Occipital lobe (tissue), 2 donors: Measurements from ENCODE around the gene IQCK. TPM values are rescaled to one million over a fixed set of nuclear protein-coding genes. Genes with fewer than 3 reads are reported as not detected.
"Not testable (repeated sequence)": the region's sequence is repeated elsewhere in the genome, so short reads cannot be mapped to it uniquely, and the experiment has no call there.

Experiments
- DNase-seq: peaks from one replicate; lab custom pipeline; 2025; lab: John Stamatoyannopoulos, UW
- total RNA-seq: library from RNA; depleted of rRNA; stranded (reverse); fragments of >200 nt; gene quantifications from one replicate; pipeline ENCODE4 v1.2.3, GENCODE V29; 2014

Gene IQCK
- total RNA-seq, 1 donor from 2014 or later: 10.8 TPM

DNA sequence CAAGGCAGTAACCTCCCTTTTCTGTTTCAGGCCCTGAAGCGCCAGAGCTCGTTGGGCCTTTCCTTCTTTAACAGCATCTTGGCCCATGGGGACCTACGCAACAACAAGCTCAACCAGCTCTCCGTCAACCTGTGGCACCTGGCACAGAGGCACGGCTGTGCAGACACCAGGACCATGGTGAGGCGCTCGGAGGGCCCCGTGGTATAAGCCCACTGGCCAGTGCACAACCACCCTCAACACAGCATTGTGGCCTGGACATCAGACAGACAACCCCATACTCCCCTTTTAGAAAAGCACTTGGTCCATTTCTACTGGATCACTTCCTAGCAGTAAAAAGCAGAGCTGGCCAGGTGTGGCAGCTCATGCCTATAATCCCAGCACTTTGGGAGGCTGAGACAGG, 18.6 kb upstream of the IQCK start:
- no peak for DNase-seq

DNA sequence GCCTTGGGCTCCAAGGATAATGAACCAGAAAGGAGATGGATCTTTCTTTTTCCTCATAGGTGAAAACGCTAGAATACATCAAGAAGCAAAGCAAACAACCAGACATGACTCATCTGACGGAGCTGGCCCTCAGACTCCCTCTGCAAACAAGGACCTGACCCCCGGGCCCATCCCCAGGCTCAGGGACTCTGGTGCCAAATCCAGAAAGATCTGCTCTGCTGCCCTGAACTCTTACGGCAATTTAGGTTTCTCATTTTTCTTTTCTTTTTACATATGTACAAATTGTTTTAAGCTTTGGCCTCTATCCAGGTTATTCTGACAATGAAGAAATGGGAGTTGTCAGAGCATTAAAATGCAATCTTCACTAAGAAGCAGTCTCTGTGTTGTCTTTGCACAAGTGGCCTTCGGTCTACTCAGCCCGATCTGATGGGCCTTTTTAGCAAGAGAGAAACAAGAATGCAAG, 17.7 kb upstream of the IQCK start:
- DNase-seq: no peak

DNA sequence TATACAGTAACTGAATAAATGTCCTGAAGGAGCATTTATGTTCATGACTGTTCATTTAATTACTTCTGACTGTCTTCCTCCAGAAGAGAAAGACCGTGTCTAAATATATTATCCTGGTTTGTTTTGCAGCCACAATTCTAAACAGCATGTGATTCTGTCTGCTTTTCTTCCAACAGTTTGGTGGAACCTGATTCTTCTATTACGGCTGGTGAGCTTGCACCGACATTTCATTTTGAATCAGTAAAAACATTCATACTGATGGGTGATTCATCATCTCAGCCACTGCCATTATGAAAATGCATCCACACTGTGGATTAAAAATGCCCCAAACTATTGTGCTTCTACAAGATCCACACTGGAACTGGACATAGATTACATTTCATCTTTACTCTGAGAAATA, 17.0 kb upstream of the IQCK start:
- no peak for DNase-seq

DNA sequence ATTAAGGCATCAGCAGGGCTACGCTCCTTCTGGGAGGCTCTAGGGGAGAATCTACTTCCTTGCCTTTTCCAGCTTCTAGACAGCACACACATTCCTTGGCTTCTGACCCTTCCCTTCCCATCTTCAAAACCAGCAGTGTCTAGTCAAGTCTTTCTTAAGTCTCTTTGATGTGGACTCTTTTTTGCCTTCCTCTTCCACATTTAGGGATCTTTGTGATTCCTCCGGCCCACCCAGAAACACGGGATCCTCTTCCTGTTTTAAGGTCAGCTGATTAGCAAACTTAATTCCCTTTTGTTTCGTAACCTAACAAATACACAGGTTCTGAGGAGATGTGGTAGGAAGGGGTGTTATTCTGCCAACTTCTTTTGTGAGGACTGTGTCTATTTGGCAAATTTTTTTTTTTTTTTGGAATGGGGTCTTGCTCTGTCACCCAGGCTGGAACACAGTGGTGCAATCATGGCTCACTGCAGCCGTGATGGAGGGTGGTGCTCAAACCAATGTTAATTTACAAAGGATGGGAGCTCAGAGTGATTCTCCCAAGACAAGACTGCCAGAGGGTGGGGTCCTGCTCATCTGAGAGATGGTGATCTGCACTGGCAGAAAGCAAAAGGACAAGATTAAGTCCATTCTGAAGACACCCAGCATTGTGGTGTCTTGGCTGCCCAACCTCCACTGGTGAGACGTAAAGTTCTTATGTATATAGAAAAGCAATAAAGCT, 14.7 kb upstream of the IQCK start:
- DNase-seq: no peak

DNA sequence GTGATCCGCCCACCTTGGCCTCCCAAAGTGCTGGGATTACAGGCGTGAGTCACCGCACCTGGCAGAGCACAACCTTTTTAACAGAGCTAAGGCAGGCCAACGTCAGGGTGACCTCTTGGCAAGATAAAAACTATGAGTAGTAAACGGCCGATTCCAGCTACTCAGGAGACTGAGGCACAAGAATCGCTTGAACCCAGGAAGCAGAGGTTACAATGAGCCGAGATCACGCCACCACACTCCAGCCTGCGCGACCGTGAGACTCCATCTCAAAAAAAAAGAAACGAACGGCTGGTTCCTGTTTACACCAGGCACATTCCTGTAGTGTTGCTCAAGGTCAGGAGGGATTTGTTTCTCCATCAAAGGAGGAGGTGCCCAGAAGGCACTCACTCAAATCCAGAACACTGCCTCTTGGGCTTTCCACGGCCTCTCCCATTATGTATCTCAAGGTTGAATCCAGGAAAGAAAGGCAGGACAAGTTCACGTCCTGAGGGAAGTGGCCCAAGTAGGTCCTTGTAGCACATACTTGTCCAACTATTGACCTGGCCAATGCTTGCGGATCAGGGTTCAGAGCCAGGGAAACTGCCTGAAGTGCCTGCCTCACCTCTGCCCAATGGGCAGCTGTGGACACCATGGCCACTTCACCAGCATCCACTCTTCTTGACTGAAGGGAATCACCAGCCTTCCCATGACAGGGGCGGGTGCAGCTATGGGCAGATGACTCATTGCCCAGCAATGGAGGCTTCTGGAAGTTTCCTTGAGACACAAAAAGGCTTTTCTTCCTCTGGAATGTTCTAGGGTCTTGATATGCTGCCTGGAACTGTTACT, 13.5 kb upstream of the IQCK start:
- DNase-seq: no peak

DNA sequence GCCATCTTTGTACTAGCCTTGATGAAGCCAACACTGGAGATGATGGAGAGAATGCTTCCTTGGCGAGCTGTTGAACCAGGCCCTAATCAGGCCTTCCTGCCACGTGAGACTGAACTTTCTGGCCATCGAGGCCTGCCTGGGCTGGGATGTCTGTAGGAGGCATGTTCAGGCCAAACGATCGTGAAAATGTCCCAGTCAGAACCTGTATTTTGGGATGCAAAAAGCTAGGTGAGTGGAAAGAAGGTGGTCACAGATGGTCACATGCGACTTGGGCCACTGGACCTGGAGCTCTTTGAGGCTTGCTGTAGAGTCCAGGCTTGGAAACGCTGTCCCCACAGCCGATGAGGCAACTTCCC, 12.9 kb upstream of the IQCK start:
- DNase-seq: no peak

DNA sequence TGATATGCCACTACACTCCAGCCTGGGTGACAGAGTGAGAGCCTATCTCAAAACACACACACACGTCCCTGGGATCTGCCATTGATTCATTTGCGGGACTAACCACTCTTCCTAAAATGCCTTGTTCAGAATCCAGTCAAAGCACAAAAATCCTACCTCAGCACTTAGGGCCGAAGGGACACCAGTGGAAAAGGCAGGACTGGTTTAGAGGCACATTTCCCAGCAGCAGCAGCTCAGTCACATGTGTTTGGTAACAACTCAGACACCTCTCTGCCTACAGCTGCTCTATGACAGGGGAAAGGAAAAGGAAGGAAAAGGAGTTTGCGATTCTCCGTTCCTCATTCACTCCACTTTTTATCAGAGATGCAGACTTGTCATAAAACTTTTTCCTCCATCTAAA, 12.2 kb upstream of the IQCK start:
- no peak for DNase-seq

DNA sequence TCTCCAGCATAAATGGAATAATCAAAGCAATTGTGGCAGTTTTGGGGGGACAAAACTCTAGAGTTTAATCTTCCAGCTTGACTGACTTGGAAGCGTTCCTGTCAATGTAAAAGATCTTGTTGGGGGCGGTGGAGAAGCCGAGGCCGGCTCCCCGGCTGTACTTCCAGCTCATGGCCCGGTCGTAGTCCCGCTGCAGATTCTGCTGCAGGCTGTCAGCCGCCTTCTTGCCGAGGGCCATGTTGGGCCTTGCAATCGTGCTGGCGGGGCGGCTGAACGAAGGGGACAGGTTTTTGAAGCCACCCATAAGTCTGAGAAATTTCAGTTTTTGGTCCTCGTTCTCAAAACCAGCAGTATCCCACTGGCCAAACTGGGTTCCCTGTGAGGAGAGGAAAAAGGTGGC, 11.2 kb upstream of the IQCK start:
- no peak for DNase-seq

DNA sequence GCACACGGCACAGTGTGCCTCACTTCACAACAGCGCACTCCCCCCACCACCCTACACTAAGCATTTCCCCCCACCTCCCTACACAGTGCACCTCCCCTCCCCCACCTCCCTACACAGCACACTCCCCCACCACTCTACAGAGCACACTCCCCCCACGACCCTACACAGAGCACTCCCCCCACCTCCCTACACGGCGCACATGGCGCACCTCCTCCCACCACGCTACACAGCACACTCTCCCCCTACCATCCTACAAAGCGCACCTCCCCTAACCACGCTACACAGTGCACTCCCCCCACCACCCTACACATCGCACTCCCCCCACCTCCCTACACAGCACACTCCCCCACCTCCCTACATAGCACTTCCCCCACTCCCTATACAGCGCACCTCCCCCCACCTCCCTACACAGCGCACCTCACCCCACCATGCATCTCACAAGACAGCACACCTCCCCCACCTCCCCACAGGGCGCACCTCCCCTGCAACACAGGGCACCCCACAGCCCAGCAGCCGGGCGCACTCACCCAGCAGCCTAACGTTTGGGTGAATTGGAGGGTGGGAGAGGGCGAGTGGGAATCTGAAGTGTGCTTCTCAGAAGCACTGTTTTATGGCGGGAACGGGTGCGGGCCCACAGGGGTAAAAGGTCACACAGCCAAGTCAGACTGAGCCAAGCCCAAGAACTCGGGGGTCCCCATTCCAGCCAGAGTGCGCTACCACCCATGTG, 10.3 kb upstream of the IQCK start:
- DNase-seq: no peak

DNA sequence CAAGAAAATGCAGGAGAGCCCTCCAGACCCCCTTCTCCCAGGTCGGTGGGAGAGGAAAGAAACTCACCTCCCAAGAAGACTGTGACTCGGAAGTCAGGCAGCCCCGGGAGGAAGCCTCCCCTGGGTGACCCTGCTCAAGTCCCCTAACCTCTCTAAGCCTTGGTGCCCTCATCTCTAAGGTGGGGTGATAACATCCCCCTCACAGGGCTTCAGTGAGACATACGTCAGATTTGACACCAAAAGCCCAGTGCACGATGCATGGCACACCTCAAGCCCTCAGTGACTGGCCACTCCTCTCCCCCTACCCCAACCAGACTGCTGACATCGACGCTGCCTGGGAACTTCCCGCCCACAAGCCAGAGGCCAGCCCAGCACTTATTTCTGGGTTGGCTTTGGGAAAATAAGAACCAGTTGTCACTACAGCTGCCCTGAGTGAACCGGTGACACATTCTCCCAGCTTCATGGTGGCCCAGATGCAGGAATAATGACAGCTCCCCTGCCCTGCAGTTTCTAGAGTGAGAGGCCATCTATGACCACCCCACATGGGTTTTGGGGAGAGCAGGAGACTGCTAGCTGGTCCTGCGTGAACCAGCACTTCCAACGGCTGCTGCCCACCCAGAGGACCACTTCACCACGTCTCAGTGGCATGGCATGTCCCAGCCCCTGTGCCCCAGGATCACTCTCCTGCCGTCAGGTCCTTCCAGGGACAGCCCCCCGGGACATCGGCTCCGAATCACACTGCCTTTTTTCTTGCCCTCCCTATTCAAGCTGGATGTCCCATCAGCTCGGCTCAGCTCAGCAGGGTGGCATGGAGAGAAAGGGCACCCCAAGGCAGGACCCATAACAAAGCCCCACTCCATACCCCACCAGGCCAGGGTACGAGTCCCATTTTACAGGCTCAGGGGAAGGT, 9.5 kb upstream of the IQCK start:
- DNase-seq: no peak

DNA sequence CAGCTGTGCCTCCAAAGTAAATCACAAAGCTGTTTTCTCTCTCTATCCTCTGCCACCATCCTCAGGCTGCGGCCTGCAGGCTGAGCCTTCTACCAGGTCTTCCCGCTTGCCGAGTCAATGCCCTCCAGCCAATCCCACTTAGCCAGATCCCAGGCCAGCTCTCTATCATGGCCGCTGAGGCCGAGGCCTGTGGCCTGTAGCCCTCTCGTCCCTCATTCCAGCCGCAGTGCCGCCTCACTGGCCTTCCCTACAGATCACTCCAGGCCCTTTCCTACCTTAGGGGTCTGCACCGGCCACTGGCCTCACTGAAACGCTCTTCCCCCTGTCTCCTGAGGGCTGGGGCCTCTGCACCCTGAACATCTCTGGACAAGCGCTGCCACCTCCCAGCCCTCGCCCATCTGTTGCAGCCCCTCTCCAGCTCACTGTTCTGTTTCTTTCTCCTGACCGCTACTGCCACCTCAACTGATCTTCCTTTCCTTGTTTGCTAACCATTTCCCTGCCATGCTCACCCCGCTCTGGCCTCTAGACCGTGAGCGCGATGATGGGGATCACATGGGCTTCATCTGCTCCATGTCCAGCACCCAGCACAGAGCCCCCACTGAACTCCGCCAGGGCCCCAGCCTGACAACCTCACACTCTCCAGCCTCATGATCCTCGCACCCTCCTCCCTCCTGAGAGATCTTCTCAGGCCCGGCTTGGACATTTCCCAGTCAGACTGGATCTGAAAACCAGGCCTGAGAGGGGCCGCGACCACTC, 8.5 kb upstream of the IQCK start:
- no peak for DNase-seq

DNA sequence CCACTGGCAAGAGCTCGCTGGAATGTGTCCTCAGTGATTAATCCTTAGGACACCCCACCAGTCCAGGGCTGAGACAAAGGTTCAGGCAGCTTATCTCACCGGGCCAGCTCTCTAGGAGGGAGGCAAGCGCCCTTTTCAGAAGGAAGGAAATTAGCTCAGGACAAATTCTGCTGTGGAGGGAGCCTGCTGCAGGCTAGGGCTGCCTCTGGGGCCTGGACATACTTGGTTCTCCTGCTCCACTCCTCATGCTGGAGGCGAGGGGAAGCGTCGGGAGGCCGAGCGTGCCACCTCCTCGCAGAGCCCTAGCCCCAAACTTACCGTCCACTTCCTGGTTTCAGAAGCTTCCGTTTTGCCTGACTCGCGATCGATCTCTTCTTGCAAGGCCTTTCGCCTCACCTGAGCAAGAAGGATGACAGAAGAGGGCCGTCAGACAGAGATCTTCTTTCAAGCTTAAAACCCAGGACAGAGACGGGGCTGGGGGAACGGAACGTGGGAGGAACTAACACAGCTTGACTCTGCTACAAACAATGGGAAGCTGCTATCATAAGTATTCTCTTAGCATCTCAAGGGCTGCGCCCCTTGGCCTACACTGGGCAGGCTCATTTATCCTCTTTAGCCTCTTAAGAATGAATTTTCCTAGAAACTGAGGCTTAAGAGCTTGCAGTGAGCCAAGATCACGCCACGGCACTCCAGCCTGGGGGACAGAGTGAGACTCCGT, 7.7 kb upstream of the IQCK start:
- no peak for DNase-seq

DNA sequence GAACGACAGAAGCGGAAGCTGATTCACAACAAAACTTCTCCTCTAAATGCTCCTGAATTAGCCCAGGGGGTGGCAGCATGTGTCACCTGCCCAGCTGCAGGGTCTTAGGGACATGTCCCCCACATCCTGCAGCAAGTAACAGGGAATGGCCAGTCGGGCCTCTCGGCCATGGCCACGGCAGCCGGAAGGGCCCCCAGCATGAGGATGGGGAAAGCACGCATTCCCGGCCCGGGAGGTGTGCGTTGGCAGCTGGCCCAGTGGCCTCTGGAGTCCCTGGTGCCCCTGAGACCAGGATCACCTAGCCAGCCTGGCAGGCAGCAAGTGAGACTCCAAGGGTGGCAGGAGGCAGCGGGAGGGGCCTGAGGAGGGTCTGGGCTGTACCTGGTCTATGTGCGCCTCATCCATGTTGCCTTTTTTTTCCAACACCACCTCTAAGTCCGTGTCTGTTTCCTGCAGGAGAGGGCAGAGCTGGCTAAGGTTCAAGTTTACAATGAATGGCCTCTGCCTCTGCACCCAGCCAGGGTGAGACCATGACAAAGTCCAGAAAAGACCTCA, 7.0 kb upstream of the IQCK start:
- no peak for DNase-seq

DNA sequence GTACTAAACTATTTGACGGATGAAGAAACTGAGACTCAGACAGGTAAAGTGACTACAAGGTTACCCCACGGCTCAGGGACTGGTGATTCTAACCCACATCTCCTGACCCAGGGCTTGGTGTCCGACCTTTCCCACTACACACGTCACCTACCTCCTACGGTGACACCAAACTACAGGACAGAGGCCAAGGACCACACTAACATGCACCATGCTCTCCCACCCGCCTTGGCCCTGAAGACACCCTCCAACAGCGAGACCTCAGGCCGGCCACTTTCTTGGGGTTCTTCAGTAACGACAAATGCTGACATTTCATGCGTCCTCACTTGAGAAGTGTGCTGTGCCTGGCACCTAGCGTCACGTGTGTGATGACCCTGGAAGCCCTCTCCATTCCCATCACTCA, 6.4 kb upstream of the IQCK start:
- DNase-seq: no peak

DNA sequence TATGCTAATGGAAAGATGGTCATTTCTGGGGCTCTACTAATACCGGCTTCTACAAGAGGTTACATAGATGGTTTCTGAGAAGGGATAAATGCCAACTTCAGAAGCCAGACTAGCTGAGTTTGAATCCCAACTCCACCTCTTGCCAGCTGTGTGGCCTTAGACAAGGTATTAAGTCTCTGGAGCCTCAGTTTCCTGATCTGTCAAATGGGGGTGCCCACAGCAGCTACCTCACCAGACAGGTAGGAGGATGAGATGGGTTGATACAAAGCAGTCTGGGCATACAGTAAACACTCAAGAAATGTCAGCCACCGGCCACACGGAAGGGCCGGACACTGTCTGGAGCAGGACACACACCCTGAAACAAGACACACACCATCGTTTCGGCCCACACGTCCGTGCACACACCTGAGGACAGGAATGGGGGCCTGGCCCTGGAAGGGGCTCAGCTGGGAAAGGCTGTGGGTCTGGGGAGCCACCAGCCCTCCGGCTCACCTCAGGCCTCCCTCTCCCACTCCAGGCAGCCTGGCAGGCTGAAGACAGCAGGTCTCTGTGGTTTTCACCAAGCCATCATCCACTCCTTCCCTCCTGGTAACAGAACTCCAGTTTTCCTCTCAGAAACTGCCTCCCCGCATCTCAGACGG, 5.5 kb upstream of the IQCK start:
- no peak for DNase-seq

DNA sequence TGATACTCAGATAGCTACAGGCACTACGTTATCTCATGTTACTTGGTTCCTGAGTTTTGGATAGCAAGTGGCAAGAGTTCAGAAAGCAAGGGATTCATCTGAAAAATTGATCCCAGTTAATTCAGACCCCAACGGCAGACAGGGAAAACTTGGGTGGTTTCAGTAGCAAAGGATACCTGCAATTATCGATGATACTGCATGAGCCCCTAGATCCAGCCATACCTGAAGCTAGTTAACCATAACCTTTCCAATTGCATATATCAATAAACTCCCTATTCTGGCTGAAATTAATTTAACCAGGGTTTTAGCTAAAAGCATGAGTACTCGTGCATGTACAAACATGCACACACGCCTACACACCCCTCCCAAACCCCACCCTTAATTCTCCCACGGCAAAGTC, 4.4 kb upstream of the IQCK start:
- DNase-seq: no peak

DNA sequence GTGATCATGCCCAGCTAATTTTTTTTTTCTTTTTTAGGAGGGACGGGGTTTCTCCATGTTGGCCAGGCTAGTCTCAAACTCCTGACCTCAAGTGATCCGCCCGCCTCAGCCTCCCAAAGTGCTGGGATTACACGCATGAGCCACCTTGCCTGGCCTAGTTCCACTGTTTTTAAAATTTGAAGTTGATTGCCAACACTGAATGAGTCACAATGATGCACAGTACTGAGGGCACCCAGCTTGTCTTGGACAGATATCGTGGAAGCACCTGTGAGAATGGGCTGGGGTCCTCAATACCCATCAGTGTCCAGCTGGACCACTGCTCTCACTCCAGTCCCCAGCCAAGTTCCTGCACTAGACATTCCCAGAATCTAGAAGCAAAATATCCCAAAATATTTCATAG, 2.5 kb upstream of the IQCK start:
- no peak for DNase-seq

DNA sequence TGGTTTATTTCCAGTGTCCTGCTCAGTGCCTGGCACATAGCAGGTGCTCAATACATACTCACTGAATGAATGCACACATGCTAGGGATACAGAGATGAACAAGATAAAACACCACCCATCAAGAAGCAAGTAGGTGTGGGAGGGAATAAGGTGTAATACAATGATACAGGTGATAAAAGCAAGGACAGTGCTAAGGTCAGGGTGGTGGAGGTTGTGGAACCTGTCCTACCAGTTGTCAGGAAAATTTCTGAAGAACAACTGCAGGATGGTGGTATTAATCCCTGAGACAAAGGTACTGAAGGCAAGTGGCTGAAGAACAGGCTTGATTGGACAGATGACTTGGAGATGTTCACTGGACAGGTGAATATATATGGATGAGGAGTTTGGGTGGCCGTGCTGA, 1.9 kb upstream of the IQCK start:
- no peak for DNase-seq

DNA sequence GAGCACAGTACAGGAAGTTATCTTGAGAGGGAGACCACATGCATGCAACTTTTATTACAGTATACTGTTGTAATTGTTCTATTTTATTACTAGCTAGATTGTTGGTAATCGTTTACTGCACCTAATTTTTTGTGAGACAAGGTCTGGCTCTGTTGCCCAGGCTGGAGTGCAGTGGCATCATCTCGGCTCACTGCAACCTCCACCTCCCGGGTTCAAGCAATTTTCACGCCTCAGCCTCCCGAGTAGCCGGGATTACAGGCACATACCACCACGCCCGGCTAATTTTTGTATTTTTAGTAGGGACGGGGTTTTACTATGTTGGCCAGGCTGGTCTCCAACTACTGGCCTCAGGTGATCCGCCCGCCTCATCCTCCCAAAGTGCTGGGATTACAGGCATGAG, 1.3 kb upstream of the IQCK start:
- not testable (repeated sequence) for DNase-seq
